Activated effector memory CD4-positive, alpha-beta T cell treated with Interleukin-2 at 50 U/mL for 16 hours (primary cell): ENCODE measurements around the gene CPNE1.

ENCODE experiments used
- DNase-seq: peaks from one replicate; pipeline ENCODE4 v3.0.0-alpha.2; 2020

The CPNE1 gene

DNA sequence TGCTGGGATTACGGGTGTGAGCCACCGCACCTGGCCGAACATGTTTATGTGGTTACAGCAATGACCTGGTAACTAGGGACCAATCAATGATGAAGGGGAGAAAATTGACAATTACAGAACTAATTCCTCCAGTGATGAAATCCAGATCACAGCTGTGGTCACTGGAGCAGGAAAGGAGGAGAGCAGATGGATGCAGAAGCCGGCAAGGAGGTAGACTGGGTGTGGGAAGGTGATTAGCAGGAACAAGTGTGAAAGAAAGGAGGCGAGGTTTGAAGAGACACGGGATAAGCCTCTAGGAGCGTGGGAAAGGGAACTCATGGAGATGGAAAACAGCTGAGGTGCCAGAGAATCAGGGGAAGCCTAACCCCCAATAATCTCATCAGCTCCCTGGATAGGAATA lies 66.2 kb downstream of the CPNE1 start:
- DNase-seq = no peak

DNA sequence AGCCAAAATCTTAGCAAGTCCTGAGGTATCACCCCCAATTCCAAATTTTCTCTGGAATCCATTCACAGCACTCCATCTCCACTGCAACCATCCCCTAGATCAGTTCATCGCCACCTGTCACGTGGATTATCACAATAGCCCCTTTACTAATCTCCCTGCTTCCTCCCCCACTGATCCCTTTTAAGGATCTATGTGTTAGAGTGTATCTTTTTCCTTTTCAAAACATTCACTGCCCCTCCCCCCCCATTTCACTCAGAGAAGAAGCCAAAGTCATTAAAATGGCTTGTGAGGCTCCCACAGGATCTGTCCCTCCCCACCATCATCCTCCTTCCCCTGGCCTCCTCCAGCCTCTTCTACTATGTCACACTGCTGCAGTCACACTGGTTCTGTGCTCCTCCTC lies 67.5 kb downstream of the CPNE1 start:
- no peak for DNase-seq

GRCh38 chr20:35595901-35596300 lies 68.8 kb downstream of the CPNE1 start:
- no peak for DNase-seq

- no peak for DNase-seq
Observed at GRCh38 chr20:35595456-35595855, 69.2 kb downstream of the CPNE1 start.

- no peak for DNase-seq
Observed at GRCh38 chr20:35592339-35592974, 72.2 kb downstream of the CPNE1 start.

DNA sequence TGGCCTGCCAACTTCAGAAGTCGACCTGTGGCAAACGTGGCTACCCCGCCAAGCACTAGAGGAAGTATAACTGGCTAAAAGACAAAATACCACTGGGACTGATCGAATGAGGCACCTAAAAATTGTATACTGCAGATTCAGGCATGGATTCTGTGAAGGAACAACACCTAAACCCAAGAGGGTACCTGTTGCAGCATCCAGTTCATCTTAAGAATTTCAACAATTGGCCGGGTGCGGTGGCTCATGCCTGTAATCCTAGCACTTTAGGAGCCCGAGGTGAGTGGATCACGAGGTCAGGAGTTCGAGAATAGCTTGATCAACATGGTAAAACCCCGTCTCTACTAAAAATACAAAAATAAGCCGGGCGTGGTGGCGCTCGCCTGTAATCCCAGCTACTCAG lies 76.3 kb downstream of the CPNE1 start:
- DNase-seq = no peak

GRCh38 chr20:35587436-35587835 lies 77.3 kb downstream of the CPNE1 start:
- no peak for DNase-seq

GRCh38 chr20:35586751-35587425 lies 77.8 kb downstream of the CPNE1 start:
- DNase-seq = no peak

DNA sequence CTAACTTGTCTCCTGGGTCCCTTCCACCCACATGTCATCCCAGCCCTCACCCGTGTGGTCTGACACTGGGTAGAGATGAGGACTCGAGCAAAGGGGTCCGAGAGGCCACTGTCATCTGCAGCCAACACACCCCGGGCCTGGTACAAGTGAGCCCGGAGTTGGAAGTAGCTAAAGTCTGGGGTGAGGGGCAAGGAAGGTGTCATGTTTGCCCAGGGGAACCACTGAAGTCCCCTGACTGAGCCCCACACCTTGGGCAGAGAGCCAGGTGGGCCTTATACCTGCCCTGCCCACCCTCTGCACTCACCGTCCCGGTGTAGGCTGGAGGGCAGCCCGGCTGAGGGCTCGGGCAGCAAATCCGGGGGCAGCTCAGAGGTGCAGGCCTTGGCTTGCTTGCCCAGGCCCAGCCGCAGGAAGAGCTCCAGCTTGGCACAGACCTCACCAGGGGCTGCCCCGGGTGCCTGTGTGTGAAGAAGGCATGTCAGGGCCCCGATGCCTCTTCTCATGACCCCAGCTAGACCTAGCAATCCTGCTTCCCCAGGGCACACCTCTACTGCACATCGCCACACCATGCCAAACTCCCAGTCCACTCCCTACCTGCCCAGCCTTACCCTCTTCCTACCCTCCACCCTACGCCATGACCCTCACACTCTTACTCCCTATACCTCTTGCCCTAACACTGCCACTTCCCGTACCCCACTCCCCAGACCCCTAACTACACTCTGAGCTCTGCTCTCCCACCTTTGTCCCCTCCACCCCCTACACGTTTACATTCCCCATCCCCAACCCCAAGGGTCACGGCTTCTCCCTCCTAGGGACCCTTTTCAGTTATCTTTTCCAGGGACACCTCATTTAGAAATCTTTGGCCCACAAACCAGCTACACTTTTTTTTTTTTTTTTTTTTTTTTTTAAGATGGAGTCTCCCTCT lies 80.8 kb downstream of the CPNE1 start:
- no peak for DNase-seq

DNA sequence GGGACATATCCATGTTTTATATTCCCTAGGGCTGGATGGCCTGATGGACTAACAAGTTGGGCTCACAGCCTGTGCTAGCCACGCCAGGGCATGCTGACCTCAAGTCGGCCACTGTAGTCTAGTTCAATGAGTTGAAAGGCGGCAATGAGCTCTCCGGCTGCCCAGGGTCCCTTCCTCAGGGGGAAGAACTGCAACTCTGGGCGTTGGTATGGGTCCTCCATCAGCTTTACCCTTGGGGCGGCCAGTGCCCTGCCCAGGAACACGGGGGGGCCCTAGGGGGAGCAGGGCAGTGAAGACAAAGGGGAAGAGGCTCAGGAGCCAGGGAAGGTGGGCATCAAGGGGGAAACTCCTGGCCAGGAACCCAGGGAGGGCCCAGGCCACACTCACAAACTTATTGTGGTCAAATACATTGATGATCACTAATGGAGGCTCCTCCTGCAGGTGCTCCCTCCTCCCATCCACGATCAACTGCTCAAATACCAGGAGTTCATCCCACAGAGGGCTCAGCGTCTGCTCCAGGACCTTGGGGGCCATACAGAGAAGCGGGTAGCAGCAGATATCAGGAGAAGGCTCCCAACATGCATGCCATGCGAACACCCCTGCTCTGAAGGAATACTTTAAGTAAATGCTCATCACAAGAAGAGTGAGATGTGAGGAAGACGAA lies 81.8 kb downstream of the CPNE1 start:
- no peak for DNase-seq

DNA sequence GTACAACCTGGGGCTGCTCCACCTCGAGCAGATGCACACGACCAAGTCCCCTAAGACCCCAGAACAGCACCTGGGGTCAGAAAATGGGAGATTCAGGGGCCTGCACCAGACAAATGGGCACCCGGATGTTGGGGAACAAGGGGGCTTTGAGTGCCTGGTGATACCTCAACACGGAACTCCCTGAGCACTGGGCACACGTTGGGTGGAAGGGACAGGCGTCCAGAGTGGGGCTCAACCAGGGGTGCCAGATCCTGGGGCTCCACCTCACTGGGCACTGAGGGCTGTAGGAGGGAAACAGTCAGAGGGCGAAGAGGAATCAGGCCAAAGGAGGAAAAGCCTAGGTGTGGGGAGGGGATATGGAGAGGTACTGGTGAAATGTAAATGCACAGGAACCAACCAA lies 82.6 kb downstream of the CPNE1 start:
- no peak for DNase-seq

DNA sequence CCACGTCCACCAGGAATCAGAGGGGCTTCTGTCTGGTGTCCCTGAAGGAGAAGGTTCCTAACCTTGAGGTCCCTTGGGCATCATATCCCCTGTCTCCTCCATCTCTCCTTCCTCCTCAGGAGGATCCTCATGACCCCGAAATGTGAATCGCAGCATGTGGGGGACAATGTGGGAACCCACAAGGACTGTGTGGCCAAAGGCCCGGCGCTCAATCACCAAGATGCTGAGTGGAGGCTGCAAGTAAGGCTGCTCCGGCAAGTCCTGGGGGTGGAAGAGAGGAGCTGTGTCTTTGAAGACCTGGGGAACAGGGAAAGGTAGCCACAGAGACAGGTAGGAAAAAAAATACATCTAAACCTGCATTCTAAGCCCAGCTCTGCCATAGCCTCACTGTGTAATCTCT lies 85.5 kb downstream of the CPNE1 start:
- DNase-seq = no peak

- no peak for DNase-seq
Observed at GRCh38 chr20:35578469-35578868, 86.2 kb downstream of the CPNE1 start.

- no peak for DNase-seq
Observed at GRCh38 chr20:35576816-35577215, 87.9 kb downstream of the CPNE1 start.
